ENCODE results near the gene OAS2.

DNA sequence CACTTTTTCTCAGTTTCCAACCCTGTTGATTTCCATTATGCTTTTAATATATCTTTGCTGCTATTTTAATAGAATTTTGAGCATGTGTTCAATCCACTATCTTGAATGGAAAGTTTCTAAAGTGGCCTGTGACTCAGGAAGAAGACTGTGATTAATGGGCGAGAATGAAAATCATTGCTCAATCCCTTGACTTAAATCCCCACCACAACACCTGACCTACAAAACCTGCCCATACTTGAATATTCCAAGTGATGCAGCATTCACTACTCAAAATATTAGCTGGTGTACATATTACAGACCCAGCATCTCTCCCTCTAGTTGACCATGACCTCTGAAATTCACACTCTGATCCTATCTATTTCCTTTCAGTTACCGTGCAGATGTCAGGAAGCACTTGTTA lies 41.4 kb upstream of the OAS2 start:
- TF ChIP-seq, protein P1, sequence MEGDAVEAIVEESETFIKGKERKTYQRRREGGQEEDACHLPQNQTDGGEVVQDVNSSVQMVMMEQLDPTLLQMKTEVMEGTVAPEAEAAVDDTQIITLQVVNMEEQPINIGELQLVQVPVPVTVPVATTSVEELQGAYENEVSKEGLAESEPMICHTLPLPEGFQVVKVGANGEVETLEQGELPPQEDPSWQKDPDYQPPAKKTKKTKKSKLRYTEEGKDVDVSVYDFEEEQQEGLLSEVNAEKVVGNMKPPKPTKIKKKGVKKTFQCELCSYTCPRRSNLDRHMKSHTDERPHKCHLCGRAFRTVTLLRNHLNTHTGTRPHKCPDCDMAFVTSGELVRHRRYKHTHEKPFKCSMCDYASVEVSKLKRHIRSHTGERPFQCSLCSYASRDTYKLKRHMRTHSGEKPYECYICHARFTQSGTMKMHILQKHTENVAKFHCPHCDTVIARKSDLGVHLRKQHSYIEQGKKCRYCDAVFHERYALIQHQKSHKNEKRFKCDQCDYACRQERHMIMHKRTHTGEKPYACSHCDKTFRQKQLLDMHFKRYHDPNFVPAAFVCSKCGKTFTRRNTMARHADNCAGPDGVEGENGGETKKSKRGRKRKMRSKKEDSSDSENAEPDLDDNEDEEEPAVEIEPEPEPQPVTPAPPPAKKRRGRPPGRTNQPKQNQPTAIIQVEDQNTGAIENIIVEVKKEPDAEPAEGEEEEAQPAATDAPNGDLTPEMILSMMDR (IDR thresholded peaks at IDR 0.05; ENCODE audit: control extremely low read depth in 1 of 3, insufficient read depth in 1 of 3, low read depth in 1 of 3, low read length in 3 of 3) = no peak
- no peak for TF ChIP-seq MAFK (IDR thresholded peaks at IDR 0.05; ENCODE audit: low read depth, low read length)
- TF ChIP-seq, protein P2, sequence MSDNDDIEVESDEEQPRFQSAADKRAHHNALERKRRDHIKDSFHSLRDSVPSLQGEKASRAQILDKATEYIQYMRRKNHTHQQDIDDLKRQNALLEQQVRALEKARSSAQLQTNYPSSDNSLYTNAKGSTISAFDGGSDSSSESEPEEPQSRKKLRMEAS (IDR thresholded peaks at IDR 0.05) = no peak
- no peak for TF ChIP-seq CEBPB (IDR thresholded peaks at IDR 0.05; ENCODE audit: low read depth, low read length)
- no peak for TF ChIP-seq POLR2A (IDR thresholded peaks at IDR 0.05; ENCODE audit: control extremely low read depth in 1 of 2, low read depth in 2 of 2, low read length in 2 of 2)
- TF ChIP-seq JUND (IDR thresholded peaks at IDR 0.05; ENCODE audit: low read length) = no peak
- TF ChIP-seq, protein P3, sequence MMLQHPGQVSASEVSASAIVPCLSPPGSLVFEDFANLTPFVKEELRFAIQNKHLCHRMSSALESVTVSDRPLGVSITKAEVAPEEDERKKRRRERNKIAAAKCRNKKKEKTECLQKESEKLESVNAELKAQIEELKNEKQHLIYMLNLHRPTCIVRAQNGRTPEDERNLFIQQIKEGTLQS (IDR thresholded peaks at IDR 0.05; ENCODE audit: insufficient read depth, low read depth, low read length) = no peak
- TF ChIP-seq KDM5A (IDR thresholded peaks at IDR 0.05; ENCODE audit: low read length) = no peak
